ENCODE results near the gene ENPP7.

Gene ENPP7

GRCh38 chr17:79732804-79733691 is 2.3 kb downstream of the ENPP7 start:
- no peak for DNase-seq

- no peak for DNase-seq
Observed at GRCh38 chr17:79733692-79734070, 2.9 kb downstream of the ENPP7 start.

GRCh38 chr17:79735096-79735495 is 4.4 kb downstream of the ENPP7 start:
- no peak for DNase-seq

- no peak for DNase-seq
Observed at GRCh38 chr17:79737046-79737921, 6.5 kb downstream of the ENPP7 start.

- DNase-seq, result no peak
Observed at GRCh38 chr17:79737922-79738578, 7.3 kb downstream of the ENPP7 start.

- DNase-seq, result no peak
Observed at GRCh38 chr17:79738643-79739042, 7.9 kb downstream of the ENPP7 start.

GRCh38 chr17:79739148-79740062 is 8.7 kb downstream of the ENPP7 start:
- no peak for DNase-seq

GRCh38 chr17:79740413-79740812 is 9.7 kb downstream of the ENPP7 start:
- no peak for DNase-seq

GRCh38 chr17:79741401-79741750 is 10.6 kb downstream of the ENPP7 start:
- DNase-seq, result no peak

- DNase-seq, result no peak
Observed at GRCh38 chr17:79741751-79742588, 11.2 kb downstream of the ENPP7 start.

GRCh38 chr17:79742589-79742918 is 11.8 kb downstream of the ENPP7 start:
- no peak for DNase-seq

- no peak for DNase-seq
Observed at GRCh38 chr17:79742951-79743476, 12.3 kb downstream of the ENPP7 start.

- DNase-seq, result no peak
Observed at GRCh38 chr17:79743614-79744013, 12.9 kb downstream of the ENPP7 start.

- no peak for DNase-seq
Observed at GRCh38 chr17:79745641-79746105, 14.9 kb downstream of the ENPP7 start.

- DNase-seq, result no peak
Observed at GRCh38 chr17:79746889-79747507, 16.3 kb downstream of the ENPP7 start.

GRCh38 chr17:79747508-79748294 is 17.0 kb downstream of the ENPP7 start:
- DNase-seq, result no peak

GRCh38 chr17:79748295-79749099 is 17.8 kb downstream of the ENPP7 start:
- DNase-seq, result no peak

- DNase-seq, result no peak
Observed at GRCh38 chr17:79749156-79749815, 18.5 kb downstream of the ENPP7 start.
